Measurements from ENCODE around the gene SPATA9.

The SPATA9 gene

GRCh38 chr5:95667061-95667618 is 15.7 kb downstream of the SPATA9 start:
- Histone ChIP-seq H3K79me2 (ENCODE audit: insufficient read depth, low read length) (no peaks in the 10 kb centered on the region), H3K9me3 (ENCODE audit: insufficient read depth, low read length, severe bottlenecking) (no peaks in the 10 kb centered on the region), H3K4me2 (ENCODE audit: insufficient read depth, low read length) (no peak overlapping the region), H2AFZ (ENCODE audit: low read depth, low read length) (no peak overlapping the region), H3K27ac (ENCODE audit: low read length) (no peak overlapping the region), H3K9ac (ENCODE audit: low read depth, low read length) (no peak overlapping the region), H3K27me3 (ENCODE audit: insufficient read depth, low read length, poor library complexity) (no peaks in the 10 kb centered on the region), H3K36me3 (ENCODE audit: insufficient read depth, low read length) (no peaks in the 10 kb centered on the region), H3K4me3 (ENCODE audit: low read depth in 1 of 2, low read length in 2 of 2) (no peak overlapping the region), H3K4me1 (ENCODE audit: insufficient read depth, low read length) (peaks cover 8% of the 10 kb centered on the region), H4K20me1 (ENCODE audit: insufficient read depth, low read length) (no peaks in the 10 kb centered on the region)
- TF ChIP-seq EZH2 (IDR thresholded peaks at IDR 0.05; ENCODE audit: borderline replicate concordance, low read depth, low read length, severe bottlenecking), result no peak
- TF ChIP-seq CTCF (IDR thresholded peaks at IDR 0.05; ENCODE audit: borderline replicate concordance, extremely low read depth, low read length, poor library complexity, severe bottlenecking), result no peak
- no peak for ATAC-seq (ENCODE audit: insufficient read depth, low read depth)
- DNase-seq, result no peak

GRCh38 chr5:95664204-95664786 is 18.5 kb downstream of the SPATA9 start:
- H3K4me3 ChIP-seq (ENCODE audit: low read depth in 1 of 2, low read length in 2 of 2), result no peak overlapping the region
- H3K4me1 ChIP-seq (ENCODE audit: insufficient read depth, low read length), result peaks cover 8% of the 10 kb centered on the region
- H3K36me3 ChIP-seq (ENCODE audit: insufficient read depth, low read length), result no peaks in the 10 kb centered on the region
- peak overlapping the region; percentile 18; the same call in 1 of the 2 replicates for H3K4me2 ChIP-seq (ENCODE audit: insufficient read depth, low read length)
- DNase-seq (peak; percentile 38), ATAC-seq (ENCODE audit: insufficient read depth, low read depth) (no peak)
- no peaks in the 10 kb centered on the region for H3K79me2 ChIP-seq (ENCODE audit: insufficient read depth, low read length)
- H3K9ac ChIP-seq (ENCODE audit: low read depth, low read length), result no peak overlapping the region
- peak overlapping the region; percentile 59 for H2AFZ ChIP-seq (ENCODE audit: low read depth, low read length)
- H4K20me1 ChIP-seq (ENCODE audit: insufficient read depth, low read length), result no peaks in the 10 kb centered on the region
- H3K9me3 ChIP-seq (ENCODE audit: insufficient read depth, low read length, severe bottlenecking), result no peaks in the 10 kb centered on the region
- TF ChIP-seq CTCF (IDR thresholded peaks at IDR 0.05; ENCODE audit: borderline replicate concordance, extremely low read depth, low read length, poor library complexity, severe bottlenecking), result peak; percentile 89
- no peak for TF ChIP-seq EZH2 (IDR thresholded peaks at IDR 0.05; ENCODE audit: borderline replicate concordance, low read depth, low read length, severe bottlenecking)
- H3K27me3 ChIP-seq (ENCODE audit: insufficient read depth, low read length, poor library complexity), result no peaks in the 10 kb centered on the region
- 0 out of 2 replicates have a peak overlapping the region, but pooled peaks have one; percentile 26 for H3K27ac ChIP-seq (ENCODE audit: low read length)

GRCh38 chr5:95662946-95663345 is 19.8 kb downstream of the SPATA9 start:
- Histone ChIP-seq H4K20me1 (ENCODE audit: insufficient read depth, low read length) (no peaks in the 10 kb centered on the region), H3K9ac (ENCODE audit: low read depth, low read length) (no peak overlapping the region), H3K27me3 (ENCODE audit: insufficient read depth, low read length, poor library complexity) (no peaks in the 10 kb centered on the region), H3K4me3 (ENCODE audit: low read depth in 1 of 2, low read length in 2 of 2) (no peak overlapping the region), H2AFZ (ENCODE audit: low read depth, low read length) (no peak overlapping the region), H3K36me3 (ENCODE audit: insufficient read depth, low read length) (no peaks in the 10 kb centered on the region), H3K4me1 (ENCODE audit: insufficient read depth, low read length) (peaks cover 8% of the 10 kb centered on the region), H3K9me3 (ENCODE audit: insufficient read depth, low read length, severe bottlenecking) (no peaks in the 10 kb centered on the region), H3K27ac (ENCODE audit: low read length) (no peak overlapping the region), H3K4me2 (ENCODE audit: insufficient read depth, low read length) (no peak overlapping the region), H3K79me2 (ENCODE audit: insufficient read depth, low read length) (no peaks in the 10 kb centered on the region)
- ATAC-seq (ENCODE audit: insufficient read depth, low read depth), result no peak
- DNase-seq, result no peak
- TF ChIP-seq CTCF (IDR thresholded peaks at IDR 0.05; ENCODE audit: borderline replicate concordance, extremely low read depth, low read length, poor library complexity, severe bottlenecking), result no peak
- no peak for TF ChIP-seq EZH2 (IDR thresholded peaks at IDR 0.05; ENCODE audit: borderline replicate concordance, low read depth, low read length, severe bottlenecking)

Data from DND-41 (cell line).